Endodermal cell (in vitro differentiated cells): ENCODE measurements around the gene CNGA1. TPM values are rescaled to one million over a fixed set of nuclear protein-coding genes. Genes with fewer than 3 reads are reported as not detected.

Source experiments
- DNase-seq: peaks from one replicate; pipeline ENCODE4 v3.0.0-alpha.2; 2017
- H3K27ac ChIP-seq: 2 replicates; pipeline ENCODE4 v1.5.1; 2013; ENCODE audit warnings: mild to moderate bottlenecking, low read depth, low read length, moderate library complexity
- H3K27me3 ChIP-seq: 2 replicates; pipeline ENCODE4 v1.6.1; 2013; ENCODE audit warnings: mild to moderate bottlenecking, low read length, moderate library complexity; ENCODE audit not compliant: insufficient read depth, control insufficient read depth, poor library complexity, severe bottlenecking
- H3K36me3 ChIP-seq: 2 replicates; pipeline ENCODE4 v1.7.0; 2013; ENCODE audit warnings: mild to moderate bottlenecking, low read length, moderate library complexity; ENCODE audit not compliant: control insufficient read depth, insufficient read depth
- H3K4me1 ChIP-seq: one replicate; pipeline ENCODE4 v1.7.0; 2013; ENCODE audit warnings: low read length; ENCODE audit not compliant: control insufficient read depth, insufficient read depth
- H3K4me3 ChIP-seq: 2 replicates; pipeline ENCODE4 v1.5.1; 2013; ENCODE audit warnings: mild to moderate bottlenecking, low read length, moderate library complexity
- H3K9ac ChIP-seq: 2 replicates; pipeline ENCODE4 v1.6.1; 2013; ENCODE audit warnings: mild to moderate bottlenecking, low read length, moderate library complexity; ENCODE audit not compliant: poor library complexity, severe bottlenecking; ENCODE audit errors: extremely low read depth
- H3K9me3 ChIP-seq: 2 replicates; pipeline ENCODE4 v1.6.1; 2013; ENCODE audit warnings: mild to moderate bottlenecking, low read length, moderate library complexity; ENCODE audit not compliant: control insufficient read depth
- H3K27ac Mint-ChIP-seq: 2 replicates; pipeline ENCODE4 v1.8.0; 2020; ENCODE audit warnings: mixed read lengths
- H3K27me3 Mint-ChIP-seq: 2 replicates; pipeline ENCODE4 v1.8.0; 2021; ENCODE audit warnings: mild to moderate bottlenecking, mixed read lengths; ENCODE audit not compliant: insufficient read depth
- H3K36me3 Mint-ChIP-seq: 2 replicates; pipeline ENCODE4 v1.8.0; 2020; ENCODE audit warnings: low read depth, mixed read lengths
- H3K4me1 Mint-ChIP-seq: 2 replicates; pipeline ENCODE4 v1.8.0; 2020; ENCODE audit warnings: mixed read lengths
- H3K4me3 Mint-ChIP-seq: 2 replicates; pipeline ENCODE4 v1.8.0; 2020; ENCODE audit warnings: mild to moderate bottlenecking, moderate library complexity, mixed read lengths
- H3K9me3 Mint-ChIP-seq: 2 replicates; pipeline ENCODE4 v1.8.0; 2020; ENCODE audit warnings: mild to moderate bottlenecking, mixed read lengths
- WGBS, 2 experiments: methylation state at CpG; one replicate each; pipeline versions ENCODE4 v1.1.5 to v1.1.7; 2013; ENCODE audit warnings: missing lambda C conversion rate in 2 of 2, mixed read lengths in 1 of 2; ENCODE audit not compliant: insufficient coverage in 1 of 2, insufficient read length in 1 of 2; 5-methylcytosine and 5-hydroxymethylcytosine counted together
- total RNA-seq, 2 donors: library from RNA; stranded (reverse); fragmentation: NEBNext Ultra II Directional in 1 of 2; extraction: Animal tissue kit (Norgen Biotek cat#: 25700) in 1 of 2; gene quantifications; 2 replicates in 1 of 2; 3 replicates in 1 of 2; pipeline ENCODE4 v1.2.1, GENCODE V29; 2021
- TF ChIP-seq, protein P1 (sequence below): fragments of 200-600 bp; sonication (generic); conservative IDR thresholded peaks from 2 replicates; pipeline ENCODE4 v1.5.0; 2021; ENCODE audit warnings: antibody characterized with exemption, mild to moderate bottlenecking

Gene CNGA1
- total RNA-seq, 2 donors from 2014 or later = 0.24 TPM; not detected in 1

DNA sequence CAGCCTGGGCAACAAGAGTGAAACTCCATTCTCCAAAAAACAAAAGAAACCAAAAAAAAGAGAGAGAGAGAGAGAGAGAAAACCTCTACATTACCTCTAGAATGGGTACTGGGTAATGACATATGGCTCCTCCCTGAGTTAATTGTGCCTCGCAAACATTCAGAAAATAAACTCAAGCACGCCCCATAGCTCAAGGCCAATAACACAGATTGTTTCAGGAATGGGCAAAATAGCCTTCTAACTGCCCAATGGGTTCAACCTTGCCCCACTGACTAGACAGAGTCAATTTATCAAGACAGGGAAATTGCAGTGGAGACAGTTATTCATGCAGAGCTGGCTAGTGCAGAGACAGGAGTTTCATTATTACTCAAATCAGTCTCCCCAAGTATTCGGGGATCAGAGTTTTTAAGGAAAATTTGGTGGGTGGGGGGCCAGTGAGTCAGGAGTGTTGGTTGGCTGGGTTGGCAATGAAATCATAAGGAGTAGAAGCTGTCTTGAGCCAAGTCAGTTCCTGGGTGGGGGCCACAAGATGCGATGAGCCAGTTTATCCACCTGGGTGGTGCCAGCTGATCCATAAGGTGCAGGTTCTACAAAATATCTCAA, 25.2 kb upstream of the CNGA1 start:
- H3K27ac Mint-ChIP-seq = no peak overlapping the region

DNA sequence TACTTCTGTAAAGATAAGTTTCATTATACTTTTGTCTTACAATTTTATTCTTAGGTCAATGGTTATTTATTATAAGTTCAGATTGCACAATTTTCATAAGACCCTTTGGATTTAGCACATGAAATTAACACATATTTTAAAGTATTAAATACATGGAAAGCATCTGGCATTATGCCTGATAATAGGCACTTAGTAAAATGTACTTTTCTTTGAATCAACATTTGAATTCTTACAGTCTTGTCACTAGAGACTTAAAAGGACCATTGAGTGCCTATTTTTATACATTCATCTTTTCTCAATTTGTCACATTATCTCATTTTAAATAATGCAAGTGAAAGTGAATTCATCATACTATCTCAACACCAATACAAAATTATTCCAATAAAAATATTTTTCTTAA, 23.1 kb upstream of the CNGA1 start:
- TF ChIP-seq, protein P1, sequence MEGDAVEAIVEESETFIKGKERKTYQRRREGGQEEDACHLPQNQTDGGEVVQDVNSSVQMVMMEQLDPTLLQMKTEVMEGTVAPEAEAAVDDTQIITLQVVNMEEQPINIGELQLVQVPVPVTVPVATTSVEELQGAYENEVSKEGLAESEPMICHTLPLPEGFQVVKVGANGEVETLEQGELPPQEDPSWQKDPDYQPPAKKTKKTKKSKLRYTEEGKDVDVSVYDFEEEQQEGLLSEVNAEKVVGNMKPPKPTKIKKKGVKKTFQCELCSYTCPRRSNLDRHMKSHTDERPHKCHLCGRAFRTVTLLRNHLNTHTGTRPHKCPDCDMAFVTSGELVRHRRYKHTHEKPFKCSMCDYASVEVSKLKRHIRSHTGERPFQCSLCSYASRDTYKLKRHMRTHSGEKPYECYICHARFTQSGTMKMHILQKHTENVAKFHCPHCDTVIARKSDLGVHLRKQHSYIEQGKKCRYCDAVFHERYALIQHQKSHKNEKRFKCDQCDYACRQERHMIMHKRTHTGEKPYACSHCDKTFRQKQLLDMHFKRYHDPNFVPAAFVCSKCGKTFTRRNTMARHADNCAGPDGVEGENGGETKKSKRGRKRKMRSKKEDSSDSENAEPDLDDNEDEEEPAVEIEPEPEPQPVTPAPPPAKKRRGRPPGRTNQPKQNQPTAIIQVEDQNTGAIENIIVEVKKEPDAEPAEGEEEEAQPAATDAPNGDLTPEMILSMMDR = no peak
- peaks cover 6% of the 10 kb centered on the region for H3K36me3 Mint-ChIP-seq

More for the DNA sequence above, 25.2 kb upstream of the CNGA1 start:
- no peaks in the 10 kb centered on the region for H3K36me3 ChIP-seq
- DNase-seq = no peak
- TF ChIP-seq, protein P1 = no peak
- Mint-ChIP-seq H3K27me3 (peaks cover 26% of the 10 kb centered on the region), H3K4me3 (no peak overlapping the region), H3K36me3 (no peaks in the 10 kb centered on the region), H3K9me3 (no peaks in the 10 kb centered on the region), H3K4me1 (peaks cover 8% of the 10 kb centered on the region)
- no peak overlapping the region for H3K4me3 ChIP-seq
- no peak overlapping the region for H3K27ac ChIP-seq
- H3K4me1 ChIP-seq = peaks cover 3% of the 10 kb centered on the region
- H3K9ac ChIP-seq = no peak overlapping the region
- H3K27me3 ChIP-seq = peaks cover 45% of the 10 kb centered on the region
- WGBS, 2 experiments = 73 to 75% methylated on average over 4 of the region's 4 CpGs
- no peaks in the 10 kb centered on the region for H3K9me3 ChIP-seq

GRCh38 chr4:48038666-48039065, 22.2 kb upstream of the CNGA1 start:
- TF ChIP-seq, protein P1 = no peak
- Mint-ChIP-seq H3K27ac (no peak overlapping the region), H3K36me3 (peaks cover 6% of the 10 kb centered on the region), H3K27me3 (peaks cover 21% of the 10 kb centered on the region), H3K4me1 (peaks cover 8% of the 10 kb centered on the region), H3K4me3 (no peak overlapping the region), H3K9me3 (no peaks in the 10 kb centered on the region)
- Histone ChIP-seq H3K4me1 (peaks cover 3% of the 10 kb centered on the region), H3K27ac (no peak overlapping the region), H3K9ac (no peak overlapping the region), H3K36me3 (no peaks in the 10 kb centered on the region), H3K4me3 (no peak overlapping the region), H3K9me3 (no peaks in the 10 kb centered on the region), H3K27me3 (peaks cover 30% of the 10 kb centered on the region)
- WGBS, 2 experiments = 46 to 50% methylated on average over 2 of the region's 2 CpGs
- DNase-seq = no peak

More for the DNA sequence above, 23.1 kb upstream of the CNGA1 start:
- peaks cover 32% of the 10 kb centered on the region for H3K27me3 ChIP-seq
- H3K9me3 ChIP-seq = no peaks in the 10 kb centered on the region
- peaks cover 3% of the 10 kb centered on the region for H3K4me1 ChIP-seq
- no peak overlapping the region for H3K9ac ChIP-seq
- no peak overlapping the region for H3K4me3 ChIP-seq
- no peaks in the 10 kb centered on the region for H3K9me3 Mint-ChIP-seq
- no peak overlapping the region for H3K4me3 Mint-ChIP-seq
- peaks cover 8% of the 10 kb centered on the region for H3K4me1 Mint-ChIP-seq
- no peaks in the 10 kb centered on the region for H3K36me3 ChIP-seq
- H3K27ac ChIP-seq = no peak overlapping the region
- H3K27me3 Mint-ChIP-seq = peaks cover 23% of the 10 kb centered on the region
- DNase-seq = no peak
- H3K27ac Mint-ChIP-seq = no peak overlapping the region
